ENCODE measurements around the gene TCF23. TPM values are rescaled to one million over a fixed set of nuclear protein-coding genes. Genes with fewer than 3 reads are reported as not detected.

Gene TCF23
- total and polyA plus RNA-seq, 2 of the 4 experiments (the other 2 are of a cell fraction), result not detected

- ChIA-PET POLR2A (ENCODE audit: unreplicated experiment) (no interaction called here), CTCF (no interaction called here)
- BruUV-seq (replicated peaks), result no TSS peak
- Histone ChIP-seq H3K4me2 (ENCODE audit: low read depth, low read length) (no peak overlapping the region), H4K5ac (ENCODE audit: low read depth, low read length) (no peak overlapping the region), H3K36me3 (ENCODE audit: control insufficient read depth, insufficient read depth, low read length) (no peaks in the 10 kb centered on the region), H2BK5ac (ENCODE audit: low read depth, low read length, poor library complexity, severe bottlenecking) (no peak overlapping the region), H3K23ac (ENCODE audit: low read depth, low read length) (no peak overlapping the region), H3K27me3 (ENCODE audit: control insufficient read depth, insufficient read depth, low read length) (peaks cover 31% of the 10 kb centered on the region), H3K4me3 (ENCODE audit: insufficient read depth, low read depth, low read length) (no peak overlapping the region), H2AK5ac (ENCODE audit: low read depth, low read length) (no peak overlapping the region), H2BK15ac (ENCODE audit: low read depth, low read length) (no peak overlapping the region), H3K9me3 (ENCODE audit: control insufficient read depth, insufficient read depth, low read length) (no peaks in the 10 kb centered on the region), H3K4me1 (ENCODE audit: control insufficient read depth, insufficient read depth, low read length) (no peaks in the 10 kb centered on the region), H4K8ac (ENCODE audit: low read depth in 2 of 2, low read length in 2 of 2) (no peak overlapping the region), H3K18ac (ENCODE audit: low read depth, low read length) (no peak overlapping the region), H3K56ac (ENCODE audit: extremely low read depth, insufficient read depth, low read length) (no peak overlapping the region), H4K91ac (ENCODE audit: insufficient read depth, low read depth, low read length) (no peak overlapping the region), H3K4ac (ENCODE audit: low read depth, low read length) (no peak overlapping the region), H2AK9ac (replicated peaks; ENCODE audit: low read depth, low read length, poor library complexity) (no peak overlapping the region), H3K14ac (replicated peaks; ENCODE audit: low read depth, low read length) (no peak overlapping the region), H2AFZ (replicated peaks; ENCODE audit: low read length, poor library complexity) (no peak overlapping the region), H2BK120ac (ENCODE audit: low read depth, low read length) (no peak overlapping the region), H2BK20ac (ENCODE audit: low read depth, low read length) (no peak overlapping the region), H3K9ac (ENCODE audit: low read depth, low read length) (no peak overlapping the region), H3K9me1 (ENCODE audit: insufficient read depth, low read length) (no peaks in the 10 kb centered on the region; the same call in 1 of the 2 replicates), H3K79me1 (ENCODE audit: low read depth in 1 of 2, low read length in 2 of 2) (no peaks in the 10 kb centered on the region), H3K27ac (ENCODE audit: insufficient read depth, low read length) (no peak overlapping the region), H4K20me1 (ENCODE audit: insufficient read depth, low read length) (no peaks in the 10 kb centered on the region; the same call in 1 of the 2 replicates)
- dilution Hi-C loops (cut with HindIII; ENCODE audit: low sequenced_read_pairs, unreplicated experiment), result no loop called here
- no peak for TF ChIP-seq MAFK (IDR thresholded peaks at IDR 0.05; ENCODE audit: low read depth, low read length)
- TF ChIP-seq CEBPB (IDR thresholded peaks at IDR 0.05; ENCODE audit: low read depth, low read length), result no peak
- TF ChIP-seq RCOR1 (IDR thresholded peaks at IDR 0.05; ENCODE audit: insufficient replicate concordance, low read length), result no peak
- TF ChIP-seq USF2 (IDR thresholded peaks at IDR 0.05; ENCODE audit: low read depth, low read length), result no peak
- TF ChIP-seq RAD21 (IDR thresholded peaks at IDR 0.05; ENCODE audit: low read length), result no peak
- no peak for TF ChIP-seq BHLHE40 (IDR thresholded peaks at IDR 0.05; ENCODE audit: low read depth, low read length)
- no peak for TF ChIP-seq RFX5 (IDR thresholded peaks at IDR 0.05; ENCODE audit: low read depth, low read length)
- TF ChIP-seq CHD1 (IDR thresholded peaks at IDR 0.05; ENCODE audit: low read depth, low read length), result no peak
- TF ChIP-seq, protein P1, sequence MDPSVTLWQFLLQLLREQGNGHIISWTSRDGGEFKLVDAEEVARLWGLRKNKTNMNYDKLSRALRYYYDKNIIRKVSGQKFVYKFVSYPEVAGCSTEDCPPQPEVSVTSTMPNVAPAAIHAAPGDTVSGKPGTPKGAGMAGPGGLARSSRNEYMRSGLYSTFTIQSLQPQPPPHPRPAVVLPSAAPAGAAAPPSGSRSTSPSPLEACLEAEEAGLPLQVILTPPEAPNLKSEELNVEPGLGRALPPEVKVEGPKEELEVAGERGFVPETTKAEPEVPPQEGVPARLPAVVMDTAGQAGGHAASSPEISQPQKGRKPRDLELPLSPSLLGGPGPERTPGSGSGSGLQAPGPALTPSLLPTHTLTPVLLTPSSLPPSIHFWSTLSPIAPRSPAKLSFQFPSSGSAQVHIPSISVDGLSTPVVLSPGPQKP (IDR thresholded peaks at IDR 0.05; ENCODE audit: borderline replicate concordance, low read depth, low read length), result no peak
- TF ChIP-seq POLR2A (IDR thresholded peaks at IDR 0.05; ENCODE audit: low read depth, low read length), result no peak
- TF ChIP-seq, protein P2, sequence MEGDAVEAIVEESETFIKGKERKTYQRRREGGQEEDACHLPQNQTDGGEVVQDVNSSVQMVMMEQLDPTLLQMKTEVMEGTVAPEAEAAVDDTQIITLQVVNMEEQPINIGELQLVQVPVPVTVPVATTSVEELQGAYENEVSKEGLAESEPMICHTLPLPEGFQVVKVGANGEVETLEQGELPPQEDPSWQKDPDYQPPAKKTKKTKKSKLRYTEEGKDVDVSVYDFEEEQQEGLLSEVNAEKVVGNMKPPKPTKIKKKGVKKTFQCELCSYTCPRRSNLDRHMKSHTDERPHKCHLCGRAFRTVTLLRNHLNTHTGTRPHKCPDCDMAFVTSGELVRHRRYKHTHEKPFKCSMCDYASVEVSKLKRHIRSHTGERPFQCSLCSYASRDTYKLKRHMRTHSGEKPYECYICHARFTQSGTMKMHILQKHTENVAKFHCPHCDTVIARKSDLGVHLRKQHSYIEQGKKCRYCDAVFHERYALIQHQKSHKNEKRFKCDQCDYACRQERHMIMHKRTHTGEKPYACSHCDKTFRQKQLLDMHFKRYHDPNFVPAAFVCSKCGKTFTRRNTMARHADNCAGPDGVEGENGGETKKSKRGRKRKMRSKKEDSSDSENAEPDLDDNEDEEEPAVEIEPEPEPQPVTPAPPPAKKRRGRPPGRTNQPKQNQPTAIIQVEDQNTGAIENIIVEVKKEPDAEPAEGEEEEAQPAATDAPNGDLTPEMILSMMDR (conservative IDR thresholded peaks at IDR 0.05; ENCODE audit: low read depth, low read length), result no peak
- TF ChIP-seq MAZ (IDR thresholded peaks at IDR 0.05; ENCODE audit: borderline replicate concordance, low read depth, low read length), result no peak
- no peak for TF ChIP-seq MXI1 (IDR thresholded peaks at IDR 0.05; ENCODE audit: borderline replicate concordance, low read depth, low read length)
- DNase-seq (no peak), ATAC-seq (ENCODE audit: low read depth) (no peak)
- WGBS, 2 experiments (ENCODE audit: extremely low coverage in 2 of 2, insufficient read length in 1 of 2), result no CpG with 5 or more reads among the region's 8 CpGs
- intact Hi-C loops (cut with micrococcal nuclease), result no loop called here
- in situ Hi-C loops (cut with MboI; ENCODE audit: low sequenced_read_pairs), result no loop called here
These were observed 1.9 kb downstream of the TCF23 start for GRCh38 chr2:27150639-27151230.
